IPS DF 4.7 (cell line): Measurements from ENCODE around the gene AATF.

Experiments
- DNase-seq: peaks from one replicate; pipeline ENCODE4 v3.0.0-alpha.2; 2013; ENCODE audit warnings: low spot score; ENCODE audit errors: extremely low read depth

AATF gene

DNA sequence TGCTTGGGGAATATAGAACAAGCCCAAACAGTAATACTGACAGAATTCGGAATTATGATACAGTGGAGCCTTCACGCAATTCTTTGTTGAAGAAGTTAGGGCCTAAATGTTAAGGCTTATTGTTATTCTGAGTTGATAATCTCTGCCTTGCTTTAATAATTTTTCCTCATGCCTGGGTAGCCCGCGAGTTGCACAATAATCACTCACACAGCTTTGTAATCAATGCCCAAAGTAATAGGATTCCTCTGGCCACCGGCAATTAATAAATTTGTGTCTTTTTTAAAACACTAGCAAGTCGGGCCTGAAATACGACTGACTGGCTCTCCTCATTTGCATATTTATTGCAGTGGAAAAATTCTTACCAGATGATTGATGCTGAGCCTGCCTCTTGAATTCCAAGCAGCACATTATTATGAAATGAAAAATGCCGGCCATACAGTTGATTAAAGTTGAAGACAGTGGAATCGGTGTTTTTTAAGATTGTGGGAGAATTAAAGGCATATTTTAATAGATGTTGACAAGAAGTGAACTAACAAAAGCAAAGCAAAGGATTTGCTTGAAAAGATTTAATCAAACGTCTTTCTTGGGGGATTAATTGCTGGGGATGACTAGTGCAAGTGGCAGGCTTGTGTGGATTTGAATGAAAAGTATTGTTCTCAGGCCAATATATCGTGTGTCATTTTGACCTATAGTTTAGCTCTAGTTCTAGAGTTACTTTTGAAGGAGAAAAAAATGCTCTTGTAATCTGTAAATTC, 30.2 kb downstream of the AATF start:
- no peak for DNase-seq

DNA sequence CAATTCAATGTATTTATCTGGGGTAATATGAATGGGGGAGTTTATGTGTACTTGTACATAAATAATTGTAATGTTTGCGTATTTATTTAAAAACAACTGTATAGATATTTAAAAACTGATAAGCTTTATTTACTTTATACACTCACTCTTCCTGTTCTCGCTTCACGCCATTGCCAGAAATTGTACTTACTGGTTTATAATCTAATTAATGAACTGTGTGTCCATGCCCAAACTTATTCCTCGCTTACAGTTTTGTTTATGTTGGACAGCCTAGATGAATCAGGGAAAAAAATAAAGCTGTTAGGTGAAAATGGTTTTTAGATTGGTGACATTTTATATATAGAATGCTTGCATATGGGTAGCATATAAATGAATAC, 30.8 kb downstream of the AATF start:
- DNase-seq, result no peak

DNA sequence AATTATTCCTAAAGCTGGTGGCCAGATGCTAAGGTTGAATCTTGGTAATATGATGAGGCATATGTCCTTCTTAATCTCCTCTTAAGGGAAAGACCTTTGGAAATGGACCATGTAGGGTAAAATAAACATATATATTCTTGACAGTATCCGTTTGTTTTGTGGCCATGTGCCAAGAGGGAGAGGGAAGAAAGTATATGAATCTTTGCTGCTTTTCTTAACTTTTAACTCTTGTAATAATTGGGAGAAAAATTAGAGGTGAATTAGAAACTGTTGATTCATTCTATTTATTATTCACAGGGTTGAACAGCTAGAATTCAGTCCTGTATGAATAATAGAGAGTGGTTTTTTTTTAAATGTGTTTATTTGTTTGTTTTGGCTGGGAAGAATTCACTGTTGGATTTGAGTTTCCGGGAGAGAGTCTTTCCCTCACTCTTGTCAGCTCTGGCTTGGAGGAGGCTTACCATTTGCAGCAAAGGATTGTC, 31.6 kb downstream of the AATF start:
- DNase-seq, result no peak

DNA sequence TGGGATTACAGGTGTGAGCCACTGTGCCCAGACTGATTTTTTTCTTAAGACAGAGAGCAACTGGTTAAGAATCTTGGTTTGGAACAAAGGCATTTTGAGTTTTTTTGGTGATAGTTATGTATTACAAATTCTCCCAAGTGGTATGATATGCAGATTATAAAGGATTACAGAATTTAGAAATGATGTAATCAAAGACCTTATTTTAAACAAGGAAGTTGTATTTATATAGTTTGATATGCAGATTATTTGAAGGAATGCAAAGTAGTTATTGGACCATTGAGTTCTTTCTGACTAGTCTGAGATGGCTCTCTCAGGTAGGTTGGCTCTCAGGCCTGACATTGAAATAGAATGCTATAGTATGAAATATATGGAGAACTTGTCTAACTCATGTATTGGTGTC, 34.9 kb downstream of the AATF start:
- no peak for DNase-seq

DNA sequence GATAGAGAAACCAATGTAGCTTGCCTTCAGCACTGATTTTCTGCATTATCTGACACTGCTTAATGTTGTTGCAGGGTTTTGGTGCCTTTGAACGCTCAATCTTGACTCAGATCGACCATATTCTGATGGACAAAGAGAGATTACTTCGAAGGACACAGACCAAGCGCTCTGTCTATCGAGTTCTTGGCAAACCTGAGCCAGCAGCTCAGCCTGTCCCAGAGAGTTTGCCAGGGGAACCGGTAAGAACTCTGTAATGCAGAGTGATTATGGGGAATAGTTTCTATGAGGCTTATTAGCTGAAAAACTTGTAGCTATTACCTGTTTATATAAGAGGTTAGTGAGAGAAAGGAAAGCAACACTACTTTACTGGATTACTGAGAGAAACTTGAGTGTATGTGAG, 40.4 kb downstream of the AATF start:
- DNase-seq, result no peak

DNA sequence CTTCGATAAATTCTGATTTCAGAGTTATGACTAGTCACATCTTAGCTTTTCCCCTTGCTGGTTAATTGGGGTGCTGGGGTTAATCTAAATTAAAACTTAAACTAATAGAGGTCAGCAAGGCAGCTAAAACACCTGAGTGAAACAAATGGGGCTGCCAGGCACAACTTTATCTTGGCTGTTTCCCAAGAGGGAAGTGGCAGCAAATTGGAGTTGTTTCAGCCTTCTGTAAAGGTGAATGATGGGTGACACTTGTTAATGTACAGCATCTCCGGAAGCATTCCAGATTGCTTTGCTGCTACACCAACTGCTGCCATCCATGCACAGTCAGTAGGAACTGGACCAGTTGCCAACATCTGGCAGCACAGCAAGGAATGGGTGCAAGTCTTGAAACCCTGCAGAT, 43.9 kb downstream of the AATF start:
- no peak for DNase-seq

DNA sequence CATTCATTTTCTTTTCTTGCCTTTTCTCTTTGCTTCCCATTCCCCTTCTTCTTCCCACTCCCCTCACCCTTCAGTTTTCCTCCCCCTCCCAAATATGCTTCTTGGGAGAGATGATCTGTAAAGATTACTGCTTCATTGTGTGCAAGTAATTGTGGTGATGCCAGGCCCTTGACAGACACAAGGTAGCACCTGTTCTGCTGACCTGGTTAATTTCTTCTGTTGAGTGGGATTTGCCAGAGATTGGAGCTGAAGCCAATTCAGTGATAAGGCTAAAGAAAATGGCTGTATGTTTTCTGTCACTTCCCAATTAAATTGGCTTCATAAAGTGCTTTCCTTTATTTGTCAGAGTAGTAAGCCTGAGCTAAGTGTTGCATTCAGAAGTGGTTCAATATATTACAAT, 44.5 kb downstream of the AATF start:
- DNase-seq, result no peak

DNA sequence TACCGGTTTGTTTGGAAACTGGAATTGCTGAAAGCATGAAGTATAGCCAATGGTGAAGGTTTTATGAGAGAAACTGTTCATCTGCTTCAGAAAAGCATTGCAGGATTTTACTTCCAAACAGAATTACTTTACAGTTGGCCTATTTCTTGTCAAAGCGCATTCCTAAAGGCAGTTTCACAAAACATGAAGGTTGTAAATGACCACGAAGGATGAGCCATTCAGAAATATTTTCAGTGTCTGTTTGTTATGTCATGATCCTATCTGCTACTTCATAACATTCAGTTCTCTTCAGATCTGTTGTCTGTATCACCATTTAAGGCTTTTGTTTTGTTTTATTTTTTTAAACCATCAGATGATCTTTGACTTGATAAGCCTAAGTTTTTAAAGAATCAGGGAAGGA, 45.7 kb downstream of the AATF start:
- no peak for DNase-seq

DNA sequence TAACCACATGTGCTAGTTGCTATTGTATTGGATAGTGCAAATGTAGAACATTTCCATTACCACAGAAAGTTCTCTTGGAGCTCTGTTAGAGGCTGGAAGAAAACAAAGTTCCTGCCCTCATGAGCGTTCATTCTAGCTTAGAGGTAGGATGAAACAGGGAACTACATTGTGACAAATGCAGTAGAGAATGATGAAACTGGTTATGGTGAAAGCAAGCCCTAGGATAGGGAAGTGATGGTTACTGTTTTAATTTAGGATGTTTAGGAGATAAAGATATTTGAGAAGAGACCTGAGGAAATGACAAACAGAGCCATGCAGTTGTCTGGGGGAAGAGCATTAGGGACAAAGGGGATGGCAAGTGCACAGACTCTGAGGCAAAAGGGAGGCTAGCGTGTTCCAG, 50.7 kb downstream of the AATF start:
- no peak for DNase-seq

DNA sequence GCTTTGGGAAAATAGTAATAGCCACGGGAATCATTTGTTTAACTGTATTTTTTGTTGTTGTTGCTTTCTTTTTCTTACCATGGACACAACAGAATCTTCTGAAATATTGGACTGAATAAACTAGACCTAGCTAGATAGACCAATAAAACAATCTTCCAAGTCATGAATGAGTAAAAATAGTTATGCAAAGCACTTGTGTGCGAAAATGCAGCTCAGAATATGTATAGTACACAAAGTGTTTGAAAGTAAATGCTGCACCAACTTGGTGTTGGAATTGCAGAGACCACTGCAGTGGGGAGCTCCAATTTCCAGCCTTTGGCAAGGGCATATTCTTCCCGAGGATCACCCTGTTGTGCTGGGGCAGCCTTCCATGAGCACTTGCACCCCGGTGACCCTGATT, 68.0 kb downstream of the AATF start:
- DNase-seq, result no peak

DNA sequence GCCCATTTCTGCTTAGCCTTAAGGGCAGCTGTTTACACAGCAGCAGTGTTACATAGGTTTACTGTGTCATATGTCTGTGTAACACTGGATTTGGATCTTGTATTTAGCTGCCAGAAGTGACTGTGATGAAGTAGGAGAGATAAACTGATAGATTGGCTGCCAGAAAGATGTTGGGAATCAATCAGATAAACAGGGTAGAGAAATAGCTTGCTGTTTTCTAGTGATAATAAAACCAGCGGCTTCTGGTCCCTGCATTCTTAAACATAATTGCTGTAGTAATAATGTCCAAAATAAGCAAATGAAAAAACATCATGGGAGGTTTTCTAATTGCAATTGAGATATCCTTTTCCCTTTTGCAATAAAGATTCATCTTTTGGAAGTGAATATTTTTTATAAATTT, 68.7 kb downstream of the AATF start:
- DNase-seq, result no peak

DNA sequence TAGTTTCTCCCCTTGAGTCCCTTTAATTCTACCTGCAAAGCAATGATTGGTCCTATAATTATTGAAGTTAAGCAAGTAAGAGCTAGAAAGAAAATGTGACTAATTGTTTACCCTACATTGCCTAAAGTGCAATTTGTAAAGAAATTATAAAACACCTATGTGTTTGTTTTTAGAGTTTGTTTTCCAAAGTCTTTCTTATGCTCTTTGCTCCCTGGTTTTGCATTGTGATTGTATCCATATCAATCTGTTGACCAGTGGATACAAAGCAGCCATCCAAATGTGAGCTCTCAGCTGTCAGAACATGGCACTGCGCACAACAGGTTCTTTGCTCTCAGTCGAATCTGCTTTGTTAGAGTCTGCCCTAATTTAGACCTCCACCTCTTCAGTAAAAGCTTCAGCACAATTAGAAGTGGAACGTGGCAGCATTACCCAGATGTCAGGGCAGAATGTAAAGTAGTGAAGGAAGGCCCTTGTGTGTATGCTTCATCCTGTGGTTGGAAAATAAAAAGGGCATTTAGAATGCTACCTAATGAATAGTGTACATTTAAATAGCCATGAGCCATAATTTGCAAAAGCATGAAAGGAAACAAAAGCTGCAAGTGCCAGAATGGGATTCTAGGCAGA, 70.5 kb downstream of the AATF start:
- DNase-seq, result no peak

DNA sequence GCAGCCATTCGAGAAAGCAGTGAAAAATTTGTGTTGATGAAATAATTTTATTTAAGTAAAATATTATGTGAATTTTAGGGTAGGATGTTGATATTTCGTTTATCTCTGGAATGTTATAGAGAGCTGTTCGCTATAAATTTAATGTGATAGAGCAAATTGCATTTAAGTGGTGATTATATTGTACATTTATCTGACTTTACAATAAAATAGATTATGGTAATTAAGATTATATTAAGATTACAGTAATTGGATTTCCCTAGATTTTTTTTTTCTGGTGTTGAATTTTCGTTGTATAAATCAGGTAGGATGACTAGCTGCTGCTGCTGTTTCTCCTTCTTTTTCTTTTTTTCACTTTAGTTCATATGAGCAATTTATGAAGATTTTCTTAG, 71.0 kb downstream of the AATF start:
- DNase-seq, result no peak

DNA sequence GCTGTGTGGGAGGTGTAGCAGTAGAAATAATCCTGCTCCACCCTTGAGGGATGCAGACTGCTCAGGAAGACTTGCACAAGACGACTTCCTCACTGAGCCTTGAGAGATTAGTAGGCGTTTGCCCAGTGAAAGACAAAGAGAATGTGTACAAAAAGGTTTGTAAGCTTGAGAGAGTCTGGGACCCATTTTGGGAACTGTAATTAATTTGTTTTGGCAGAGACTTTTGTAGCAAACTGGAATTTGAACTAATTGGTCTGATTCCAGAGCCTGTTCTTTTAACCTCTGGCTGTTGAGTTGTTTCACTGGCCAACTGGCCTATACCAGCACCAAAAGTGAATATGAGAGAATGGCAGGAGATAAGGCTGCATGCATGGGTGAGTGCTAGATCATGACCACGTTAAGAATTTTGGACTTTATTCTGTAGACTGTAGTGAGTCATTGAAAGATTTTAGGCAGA, 75.5 kb downstream of the AATF start:
- DNase-seq, result no peak

DNA sequence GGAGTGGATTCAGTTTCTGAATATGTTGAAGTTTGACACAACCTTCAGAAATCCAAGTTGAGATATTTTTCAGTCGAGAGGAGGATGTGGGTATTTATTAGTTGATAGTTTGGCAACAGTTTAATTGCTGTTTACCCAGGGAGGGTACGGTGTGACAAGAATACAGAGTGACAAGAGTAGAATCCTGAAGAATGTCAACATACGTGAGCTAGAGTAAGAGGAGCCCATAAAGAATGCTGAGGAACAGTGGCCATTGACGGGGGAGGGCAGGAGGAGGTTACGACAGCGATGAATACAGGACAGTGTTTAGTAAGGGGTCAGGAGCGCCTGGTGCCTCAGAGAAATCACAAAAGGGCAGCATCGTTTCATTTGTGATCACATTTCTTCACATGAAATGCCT, 76.5 kb downstream of the AATF start:
- DNase-seq, result no peak

DNA sequence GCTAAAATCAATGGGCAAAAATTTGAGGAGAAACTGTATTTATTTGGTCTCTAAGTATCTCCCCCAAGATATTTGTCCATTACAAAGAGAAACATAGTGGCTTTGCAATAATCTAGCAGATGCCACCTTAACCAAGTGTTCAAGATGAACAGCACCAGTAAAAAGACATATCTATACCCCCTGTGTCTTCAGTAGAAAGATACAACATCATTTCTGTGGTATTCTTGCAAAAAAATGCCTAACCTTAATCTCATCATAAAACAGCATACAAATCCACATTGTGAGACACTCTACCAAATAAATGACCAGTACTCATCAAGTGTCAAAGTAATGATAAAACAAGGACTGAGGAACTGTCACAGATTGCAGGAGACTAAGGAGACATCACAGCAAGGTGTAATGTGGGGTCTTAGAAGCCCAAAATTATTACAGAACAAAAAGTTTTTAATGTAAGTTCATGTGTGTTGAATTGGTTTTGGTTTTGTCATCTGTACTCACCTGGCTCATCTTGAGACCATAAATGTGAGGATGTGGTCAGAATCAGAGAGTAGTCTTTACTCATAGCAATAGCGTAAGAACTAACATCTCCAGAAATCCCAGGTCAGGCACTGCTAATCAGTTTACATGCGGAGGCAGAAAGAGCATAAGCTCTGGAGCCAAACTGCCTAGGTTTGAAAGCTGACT, 77.2 kb downstream of the AATF start:
- no peak for DNase-seq

DNA sequence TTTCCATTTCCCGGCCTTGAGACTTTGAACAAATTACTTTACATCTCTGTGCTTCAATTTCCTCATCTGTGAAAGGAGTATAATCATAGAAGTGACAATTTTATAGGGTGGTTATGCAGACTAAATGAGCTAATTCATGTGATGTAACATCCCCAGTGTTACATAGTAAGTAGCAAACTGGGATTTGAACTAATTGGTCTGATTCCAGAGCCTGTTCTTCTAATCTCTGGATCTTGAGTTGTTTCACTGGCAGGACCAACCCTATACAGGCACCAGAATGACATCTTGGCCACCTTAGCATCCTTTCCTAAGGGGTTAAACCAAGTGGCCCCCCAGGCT, 77.7 kb downstream of the AATF start:
- no peak for DNase-seq

DNA sequence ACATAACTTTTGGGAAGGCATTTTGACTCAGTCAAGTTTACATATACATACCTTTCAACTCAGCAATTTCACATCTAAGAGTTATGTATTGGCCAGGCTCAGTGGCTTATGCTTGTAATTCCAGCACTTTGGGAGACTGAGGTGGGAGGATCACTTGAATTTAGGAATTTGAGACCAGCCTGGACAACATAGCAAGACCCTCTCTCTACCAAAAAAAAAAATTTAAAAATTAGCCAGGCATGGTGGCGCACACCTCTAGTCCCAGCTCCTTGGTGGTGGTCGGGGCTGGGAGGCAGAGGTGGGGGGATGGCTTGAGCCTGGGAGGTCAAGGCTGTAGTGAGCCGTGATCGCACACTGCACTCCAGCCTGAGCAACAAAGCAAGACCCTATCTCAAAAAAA, 79.3 kb downstream of the AATF start:
- DNase-seq, result no peak

DNA sequence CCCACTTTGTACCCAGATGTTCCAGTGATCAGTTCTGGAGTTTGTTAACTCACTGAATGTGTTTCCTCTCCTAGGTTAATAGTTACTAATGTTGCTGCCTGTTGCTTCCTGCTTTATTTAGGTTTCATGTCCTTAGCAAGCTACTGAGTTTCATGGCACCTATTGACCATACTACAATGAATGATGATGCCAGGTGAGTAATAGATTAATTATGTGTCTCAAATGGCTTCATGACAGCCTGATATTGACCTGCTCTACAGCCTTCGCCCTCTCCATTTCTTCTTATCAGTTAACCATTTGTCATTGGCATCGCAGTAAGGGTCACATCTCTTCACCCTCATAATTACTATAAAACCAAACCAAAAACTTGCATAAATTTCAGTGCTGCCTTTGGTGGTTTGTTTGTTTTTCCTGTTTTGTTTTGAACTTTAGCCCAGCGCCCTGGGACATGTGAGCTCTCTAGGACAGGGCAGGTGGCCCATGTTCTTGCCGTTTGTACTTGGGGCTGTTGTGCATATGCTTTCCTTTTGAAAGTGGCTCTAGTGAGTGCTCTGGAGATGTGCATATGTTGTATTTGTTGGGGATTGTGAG, 82.8 kb downstream of the AATF start:
- DNase-seq, result no peak

DNA sequence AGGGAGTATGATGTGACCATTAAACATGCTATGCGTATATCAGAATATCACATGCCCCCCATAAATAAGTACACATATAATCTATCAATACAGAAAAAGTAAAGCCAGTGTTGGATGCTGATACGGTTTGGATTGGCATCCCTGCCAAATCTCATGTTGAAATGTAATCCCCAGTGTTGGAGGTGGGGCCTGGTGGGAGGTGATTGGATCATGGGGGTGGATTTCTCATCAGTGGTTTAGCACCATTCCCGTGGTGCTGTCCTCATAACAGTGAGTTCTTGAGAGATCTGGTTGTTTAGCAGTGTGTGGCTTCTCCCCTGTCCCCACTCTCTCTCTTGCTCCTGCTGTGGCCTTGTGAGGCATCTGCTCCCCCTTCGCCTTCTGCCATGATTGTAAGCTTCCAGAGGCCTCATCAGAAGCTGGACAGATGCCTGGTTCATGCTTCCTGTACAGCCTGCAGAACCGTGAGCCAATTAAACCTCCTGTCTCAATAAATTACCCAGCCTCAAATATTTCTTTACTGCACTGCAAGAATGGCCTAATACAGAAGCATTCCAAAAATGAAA, 88.9 kb downstream of the AATF start:
- DNase-seq, result no peak

DNA sequence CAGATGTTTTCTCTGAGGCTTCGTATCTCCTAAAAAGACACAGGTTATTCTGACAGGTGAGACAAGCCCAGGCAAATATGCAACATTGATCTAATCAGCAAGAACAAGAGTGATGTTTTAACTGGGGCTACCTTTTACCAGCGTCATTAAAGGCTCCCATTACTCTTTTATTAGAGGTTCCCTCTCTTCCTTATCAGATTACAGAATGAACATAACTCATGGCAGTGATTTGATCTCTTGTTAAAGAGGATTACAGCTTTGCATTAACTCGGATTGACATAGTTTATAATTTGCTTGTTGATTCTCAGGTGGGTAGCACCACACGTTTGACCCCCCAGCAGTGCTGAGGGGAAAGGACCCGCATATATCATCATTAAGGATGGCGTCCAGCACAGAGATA, 90.5 kb downstream of the AATF start:
- DNase-seq, result no peak

DNA sequence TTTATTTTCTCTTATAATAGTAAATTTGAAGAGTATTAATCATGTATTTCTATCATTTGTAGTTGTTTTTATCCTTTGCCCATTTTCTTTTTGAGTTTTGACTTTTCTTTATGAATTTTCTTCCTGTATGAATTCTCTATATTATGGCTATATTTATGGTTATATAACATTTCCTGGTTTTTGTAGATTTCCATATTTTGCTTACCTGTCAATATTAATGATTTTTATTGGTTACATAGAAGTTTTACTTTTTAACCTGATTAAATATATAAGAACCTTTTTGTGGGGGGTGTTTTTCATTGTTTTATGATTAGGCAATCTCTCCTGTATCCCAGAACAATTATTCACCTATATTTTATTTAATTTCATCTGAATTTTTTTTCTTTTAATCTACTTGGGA, 93.2 kb downstream of the AATF start:
- DNase-seq, result no peak
